ENCODE measurements around the gene ZCWPW1.

ZCWPW1 gene

DNA sequence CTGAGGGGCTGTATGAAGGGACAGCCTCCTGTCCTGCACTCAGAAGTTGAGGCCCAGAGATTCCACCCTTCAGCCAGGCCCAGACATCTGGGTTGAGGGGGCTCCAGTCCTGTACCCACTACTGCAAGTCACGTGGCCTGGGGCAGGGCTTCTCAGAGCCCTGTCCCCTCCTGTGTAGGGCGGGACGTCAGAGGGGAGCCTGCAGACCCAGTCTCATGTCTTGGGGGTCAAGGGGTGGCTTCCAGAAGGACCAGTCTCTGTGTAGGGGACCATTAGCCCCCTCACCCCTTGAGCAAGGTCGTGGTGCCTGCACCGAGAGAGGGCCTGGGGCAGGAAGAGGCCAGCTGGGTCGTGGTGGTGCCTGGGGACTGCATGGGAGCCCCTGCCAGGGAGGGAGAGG lies 55.8 kb downstream of the ZCWPW1 start:
- TF ChIP-seq POLR2A (IDR thresholded peaks at IDR 0.05; ENCODE audit: extremely low read depth, insufficient read length) (no peak), MYC (IDR thresholded peaks at IDR 0.05; ENCODE audit: low read depth, low read length) (peak; percentile 61)
- TF ChIP-seq, protein P1, sequence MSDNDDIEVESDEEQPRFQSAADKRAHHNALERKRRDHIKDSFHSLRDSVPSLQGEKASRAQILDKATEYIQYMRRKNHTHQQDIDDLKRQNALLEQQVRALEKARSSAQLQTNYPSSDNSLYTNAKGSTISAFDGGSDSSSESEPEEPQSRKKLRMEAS (IDR thresholded peaks at IDR 0.05; ENCODE audit: low read depth, low read length) = peak; percentile 89
- TF ChIP-seq, protein P2, sequence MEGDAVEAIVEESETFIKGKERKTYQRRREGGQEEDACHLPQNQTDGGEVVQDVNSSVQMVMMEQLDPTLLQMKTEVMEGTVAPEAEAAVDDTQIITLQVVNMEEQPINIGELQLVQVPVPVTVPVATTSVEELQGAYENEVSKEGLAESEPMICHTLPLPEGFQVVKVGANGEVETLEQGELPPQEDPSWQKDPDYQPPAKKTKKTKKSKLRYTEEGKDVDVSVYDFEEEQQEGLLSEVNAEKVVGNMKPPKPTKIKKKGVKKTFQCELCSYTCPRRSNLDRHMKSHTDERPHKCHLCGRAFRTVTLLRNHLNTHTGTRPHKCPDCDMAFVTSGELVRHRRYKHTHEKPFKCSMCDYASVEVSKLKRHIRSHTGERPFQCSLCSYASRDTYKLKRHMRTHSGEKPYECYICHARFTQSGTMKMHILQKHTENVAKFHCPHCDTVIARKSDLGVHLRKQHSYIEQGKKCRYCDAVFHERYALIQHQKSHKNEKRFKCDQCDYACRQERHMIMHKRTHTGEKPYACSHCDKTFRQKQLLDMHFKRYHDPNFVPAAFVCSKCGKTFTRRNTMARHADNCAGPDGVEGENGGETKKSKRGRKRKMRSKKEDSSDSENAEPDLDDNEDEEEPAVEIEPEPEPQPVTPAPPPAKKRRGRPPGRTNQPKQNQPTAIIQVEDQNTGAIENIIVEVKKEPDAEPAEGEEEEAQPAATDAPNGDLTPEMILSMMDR (IDR thresholded peaks at IDR 0.05; ENCODE audit: low read depth, low read length) = no peak
- peak overlapping the region; percentile 56 for H3K4me3 ChIP-seq (ENCODE audit: low read depth, low read length)
- peak; percentile 58 for DNase-seq (ENCODE audit: low read depth)

DNA sequence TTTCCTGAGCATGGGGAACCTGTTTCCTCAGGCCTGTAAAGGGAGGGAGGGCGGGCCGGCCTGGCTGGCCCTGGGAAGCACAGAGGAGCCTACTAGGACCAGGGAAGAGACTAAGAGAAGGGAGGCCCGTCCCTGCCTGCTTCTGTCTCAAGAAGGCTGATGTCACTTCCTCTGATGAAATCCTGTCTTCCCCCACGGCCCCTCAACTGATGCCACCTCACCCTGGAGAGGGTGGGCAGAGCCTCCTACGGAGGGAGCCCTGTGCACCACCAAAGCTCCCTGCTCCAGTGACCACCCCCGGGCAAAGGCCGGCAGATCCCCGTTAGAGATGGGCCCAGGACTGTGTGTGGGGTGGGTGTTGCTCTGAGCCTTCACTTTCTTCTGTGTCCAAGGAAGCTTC lies 56.2 kb downstream of the ZCWPW1 start:
- TF ChIP-seq MYC (IDR thresholded peaks at IDR 0.05; ENCODE audit: low read depth, low read length) (no peak; the same call in 1 of the 2 replicates), POLR2A (IDR thresholded peaks at IDR 0.05; ENCODE audit: extremely low read depth, insufficient read length) (peak; percentile 93)
- TF ChIP-seq, protein P1 (IDR thresholded peaks at IDR 0.05; ENCODE audit: low read depth, low read length) = peak; percentile 50; the same call in 1 of the 2 replicates
- peak; percentile 99 for DNase-seq (ENCODE audit: low read depth)
- H3K4me3 ChIP-seq (ENCODE audit: low read depth, low read length) = peak overlapping the region; percentile 56

DNA sequence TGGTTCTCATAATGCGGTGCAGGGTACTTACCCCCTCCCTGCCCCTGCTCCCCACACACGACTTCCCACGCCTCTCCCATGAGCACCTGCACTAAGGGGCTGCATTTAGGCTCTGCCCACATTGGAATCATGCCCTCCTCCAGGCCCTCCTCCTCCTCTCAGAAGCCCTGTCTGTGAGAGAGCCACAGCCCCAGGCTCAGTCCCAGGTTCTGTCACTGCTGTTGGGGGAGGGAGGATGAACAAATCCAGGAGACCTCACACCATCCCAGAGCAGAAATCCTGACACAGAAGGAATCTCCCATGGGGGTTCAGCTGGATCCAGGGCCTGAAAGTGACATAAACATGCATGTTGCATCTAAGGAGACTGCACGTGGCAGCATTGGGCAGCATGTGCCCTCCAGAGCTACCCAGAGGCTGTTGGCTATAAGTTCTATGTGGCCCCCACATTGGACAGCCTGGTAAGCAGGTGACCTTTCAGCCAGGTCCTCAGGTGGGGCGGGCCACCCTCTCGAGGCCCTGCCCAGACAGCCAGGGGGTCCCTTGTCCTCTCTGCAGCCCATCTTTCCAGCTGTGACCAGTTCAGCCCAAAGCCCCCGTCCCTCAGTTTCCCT lies 56.8 kb downstream of the ZCWPW1 start:
- peak overlapping the region; percentile 26 for H3K4me3 ChIP-seq (ENCODE audit: low read depth, low read length)
- TF ChIP-seq, protein P1 (IDR thresholded peaks at IDR 0.05; ENCODE audit: low read depth, low read length) = peak; percentile 66; the same call in 1 of the 2 replicates
- peak; percentile 25 for TF ChIP-seq POLR2A (IDR thresholded peaks at IDR 0.05; ENCODE audit: extremely low read depth, insufficient read length)
- peak; percentile 35; the same call in 1 of the 2 replicates for TF ChIP-seq MYC (IDR thresholded peaks at IDR 0.05; ENCODE audit: low read depth, low read length)
- TF ChIP-seq, protein P2 (IDR thresholded peaks at IDR 0.05; ENCODE audit: low read depth, low read length) = no peak
- DNase-seq (ENCODE audit: low read depth) = peak; percentile 51

DNA sequence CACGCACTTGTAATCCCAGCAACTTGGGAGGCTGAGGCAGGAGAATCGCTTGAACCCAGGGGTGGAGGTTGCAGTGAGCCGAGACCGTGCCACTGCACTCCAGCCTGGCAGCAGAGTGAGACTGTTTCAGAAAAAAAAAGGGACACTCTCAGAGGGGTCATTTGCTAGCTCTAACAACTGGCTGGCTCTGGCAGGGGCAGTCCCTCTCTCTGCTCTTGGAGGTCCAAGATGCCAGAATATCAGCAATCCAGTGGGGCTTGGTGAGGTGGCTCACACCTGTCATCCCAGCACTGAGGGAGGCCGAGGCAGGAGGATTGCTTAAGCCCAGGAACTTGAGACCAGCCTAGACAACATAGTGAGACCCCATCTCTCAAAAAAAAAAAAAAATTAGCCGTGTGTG lies 57.8 kb downstream of the ZCWPW1 start:
- no peak for DNase-seq (ENCODE audit: low read depth)
- no peak overlapping the region for H3K4me3 ChIP-seq (ENCODE audit: low read depth, low read length)
- TF ChIP-seq, protein P2 (IDR thresholded peaks at IDR 0.05; ENCODE audit: low read depth, low read length) = no peak
- TF ChIP-seq POLR2A (IDR thresholded peaks at IDR 0.05; ENCODE audit: extremely low read depth, insufficient read length) = no peak
- TF ChIP-seq, protein P1 (IDR thresholded peaks at IDR 0.05; ENCODE audit: low read depth, low read length) = no peak
- no peak for TF ChIP-seq MYC (IDR thresholded peaks at IDR 0.05; ENCODE audit: low read depth, low read length)

DNA sequence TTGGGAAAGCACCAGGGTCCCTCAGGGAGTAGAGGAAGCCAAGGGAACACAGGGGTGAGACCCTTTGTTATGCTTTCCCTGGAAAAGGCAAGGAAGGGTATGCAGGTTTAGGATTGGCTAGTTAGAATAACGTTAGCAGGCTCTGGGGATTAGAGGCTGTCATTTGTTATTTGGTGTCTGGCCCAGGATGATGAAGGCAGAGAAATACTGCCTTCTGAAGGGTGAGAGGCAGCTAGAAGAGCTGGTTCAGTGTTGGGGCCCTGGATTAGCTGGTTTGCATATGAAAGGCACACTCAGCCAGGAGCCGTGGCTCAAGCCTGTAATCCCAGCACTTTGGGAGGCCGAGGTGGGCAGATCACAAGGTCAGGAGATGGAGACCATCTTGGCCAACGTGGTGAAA lies 58.2 kb downstream of the ZCWPW1 start:
- H3K4me3 ChIP-seq (ENCODE audit: low read depth, low read length) = no peak overlapping the region
- DNase-seq (ENCODE audit: low read depth) = no peak
- TF ChIP-seq, protein P1 (IDR thresholded peaks at IDR 0.05; ENCODE audit: low read depth, low read length) = no peak
- no peak for TF ChIP-seq MYC (IDR thresholded peaks at IDR 0.05; ENCODE audit: low read depth, low read length)
- no peak for TF ChIP-seq POLR2A (IDR thresholded peaks at IDR 0.05; ENCODE audit: extremely low read depth, insufficient read length)
- TF ChIP-seq, protein P2 (IDR thresholded peaks at IDR 0.05; ENCODE audit: low read depth, low read length) = no peak

DNA sequence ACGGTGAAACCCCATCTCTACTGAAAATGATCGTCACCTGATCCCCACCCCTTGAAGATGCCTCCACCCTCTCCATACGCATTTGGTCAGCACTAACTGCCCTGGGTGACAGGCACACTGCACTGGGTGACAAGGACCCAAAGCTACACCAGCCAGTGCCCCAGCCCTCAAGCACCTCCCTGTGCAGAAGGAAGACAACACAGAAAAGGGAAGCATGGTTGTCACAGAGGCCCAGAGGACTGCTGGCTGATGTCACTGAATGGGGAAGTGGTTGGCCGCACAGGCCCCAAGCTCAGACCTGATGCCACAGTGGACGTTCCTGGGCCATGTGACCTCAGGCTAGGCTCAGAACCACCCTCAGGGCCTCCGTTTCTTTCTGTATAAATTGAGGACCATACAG lies 59.4 kb downstream of the ZCWPW1 start:
- DNase-seq (ENCODE audit: low read depth) = peak; percentile 99
- H3K4me3 ChIP-seq (ENCODE audit: low read depth, low read length) = no peak overlapping the region
- TF ChIP-seq, protein P1 (IDR thresholded peaks at IDR 0.05; ENCODE audit: low read depth, low read length) = peak; percentile 99
- TF ChIP-seq, protein P2 (IDR thresholded peaks at IDR 0.05; ENCODE audit: low read depth, low read length) = no peak
- TF ChIP-seq POLR2A (IDR thresholded peaks at IDR 0.05; ENCODE audit: extremely low read depth, insufficient read length) (peak; percentile 59), MYC (IDR thresholded peaks at IDR 0.05; ENCODE audit: low read depth, low read length) (peak; percentile 96)
